DMS 273 (cell line): ENCODE results near the gene EPC1.
"Not testable (repeated sequence)": the region's sequence is repeated elsewhere in the genome, so short reads cannot be mapped to it uniquely, and the experiment has no call there.

Experiments
- DNase-seq: peaks from one replicate; lab custom pipeline; 2025; ENCODE audit not compliant: unreplicated experiment; lab: John Stamatoyannopoulos, UW

EPC1 gene

DNA sequence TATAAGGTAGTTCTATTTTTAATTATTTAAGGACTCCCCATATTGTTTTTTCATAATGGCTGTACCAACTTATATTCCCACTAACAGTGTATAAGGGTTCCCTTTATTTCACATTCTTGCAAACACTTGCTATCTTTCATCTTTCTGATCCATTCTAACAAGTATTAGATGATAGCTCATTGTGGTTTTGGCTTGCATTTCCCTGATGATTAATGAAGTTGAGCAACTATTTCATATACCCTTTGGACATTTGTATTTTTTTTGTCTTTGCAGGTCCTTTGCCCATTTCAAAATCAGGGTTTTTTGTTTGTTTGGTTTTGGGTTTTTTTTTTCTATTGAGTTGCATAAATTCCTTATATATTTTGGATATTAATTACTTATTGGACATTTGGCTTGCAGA, 107.2 kb downstream of the EPC1 start:
- DNase-seq, result no peak

- no peak for DNase-seq
Measured at GRCh38 chr10:32237644-32238345, 109.2 kb downstream of the EPC1 start.

- no peak for DNase-seq
Measured at GRCh38 chr10:32234471-32234870, 112.5 kb downstream of the EPC1 start.

GRCh38 chr10:32233375-32233774, 113.6 kb downstream of the EPC1 start:
- not testable (repeated sequence) for DNase-seq

DNA sequence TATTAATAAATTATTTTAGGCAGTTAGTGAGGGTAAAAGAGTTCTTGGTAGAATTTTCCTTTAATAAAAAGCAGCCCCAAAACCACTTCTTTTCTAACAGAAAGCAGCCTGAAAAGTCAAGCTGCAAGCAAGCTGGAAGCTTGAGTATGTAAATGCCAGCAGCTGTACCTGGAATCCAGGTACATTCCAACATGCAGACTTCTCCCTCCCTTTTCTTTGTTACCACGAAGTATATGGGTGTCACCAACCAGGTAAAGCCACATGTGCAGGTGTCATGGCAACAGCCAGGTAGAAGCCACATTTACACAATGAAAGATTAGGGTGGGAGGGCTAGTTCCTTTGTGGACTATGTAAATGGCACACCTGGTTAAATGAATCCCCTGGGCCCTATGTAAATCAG, 114.6 kb downstream of the EPC1 start:
- DNase-seq, result no peak

DNA sequence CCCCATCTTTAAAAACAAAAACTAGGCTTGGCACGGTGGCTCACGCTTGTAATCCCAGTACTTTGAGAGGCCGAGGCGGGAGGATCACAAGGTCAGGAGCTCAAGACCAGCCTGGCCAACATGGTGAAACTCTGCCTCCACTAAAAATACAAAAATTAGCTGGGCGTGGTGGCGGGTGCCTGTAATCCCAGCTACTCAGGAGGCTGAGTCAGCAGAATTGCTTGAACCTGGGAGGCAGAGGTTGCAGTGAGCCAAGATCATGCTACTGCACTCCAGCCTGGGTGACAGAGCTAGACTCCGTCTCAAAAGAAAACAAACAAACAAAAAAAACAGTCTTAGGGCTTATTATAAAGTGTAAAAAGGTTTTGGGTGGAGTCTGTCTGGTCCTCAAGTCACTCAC, 117.2 kb downstream of the EPC1 start:
- not testable (repeated sequence) for DNase-seq

- no peak for DNase-seq
Measured at GRCh38 chr10:32229170-32229569, 117.8 kb downstream of the EPC1 start.

DNA sequence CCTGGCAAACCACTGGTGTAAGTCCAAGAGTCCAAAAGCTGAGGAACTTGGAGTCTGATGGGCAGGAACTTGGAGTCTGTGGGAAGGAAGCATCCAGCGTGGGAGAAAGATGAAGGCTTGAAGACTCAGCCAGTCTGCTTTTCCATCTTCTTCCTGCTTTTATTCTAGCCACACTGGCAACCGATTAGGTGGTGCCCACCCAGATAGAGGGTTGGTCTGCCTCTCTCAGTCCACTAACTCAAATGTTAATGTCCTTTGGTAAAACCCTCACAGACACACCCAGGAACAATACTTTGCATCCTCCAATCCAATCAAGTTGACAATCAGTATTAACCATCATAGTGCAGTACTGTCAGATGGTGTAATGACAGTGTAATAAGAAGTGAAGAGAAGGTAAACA, 119.2 kb downstream of the EPC1 start:
- DNase-seq, result no peak

GRCh38 chr10:32226624-32227023, 120.3 kb downstream of the EPC1 start:
- no peak for DNase-seq

GRCh38 chr10:32225976-32226375, 121.0 kb downstream of the EPC1 start:
- no peak for DNase-seq

GRCh38 chr10:32222376-32222775, 124.6 kb downstream of the EPC1 start:
- not testable (repeated sequence) for DNase-seq

DNA sequence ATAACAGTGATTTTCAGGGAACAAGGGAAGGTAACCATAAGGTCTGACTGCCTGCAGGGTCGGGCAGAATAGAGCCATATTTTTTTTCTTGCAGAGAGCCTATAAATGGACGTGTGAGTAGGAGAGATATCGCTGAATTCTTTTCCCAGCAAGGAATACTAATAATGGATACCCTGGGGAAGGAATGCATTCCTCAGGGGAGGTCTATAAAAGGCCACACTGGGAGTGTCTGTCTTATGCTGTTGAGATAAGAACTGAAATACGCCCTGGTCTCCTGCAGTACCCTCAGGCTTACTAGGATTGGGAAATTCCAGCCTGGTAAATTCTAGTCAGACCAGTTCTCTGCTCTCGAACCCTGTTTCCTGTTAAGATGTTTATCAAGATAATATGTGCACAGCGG, 127.8 kb downstream of the EPC1 start:
- not testable (repeated sequence) for DNase-seq

GRCh38 chr10:32218206-32219044, 128.5 kb downstream of the EPC1 start:
- peak; percentile 23 for DNase-seq
